T-helper 2 cell treated with Interferon-gamma antibody and Interleukin-4, amounts not matched to agents 5 μg/mL and 100 μg/mL, for 36 hours (primary cell): ENCODE data around the gene OXER1.

Source experiments
- DNase-seq: peaks from one replicate; pipeline ENCODE4 v3.0.0; 2021; ENCODE audit warnings: low spot score
- H3K27ac Mint-ChIP-seq: one replicate; pipeline ENCODE4 v1.8.0; 2021; ENCODE audit warnings: mild to moderate bottlenecking, mixed read lengths
- H3K27me3 Mint-ChIP-seq: one replicate; pipeline ENCODE4 v1.8.0; 2021; ENCODE audit warnings: low read depth, mixed read lengths
- H3K36me3 Mint-ChIP-seq: one replicate; pipeline ENCODE4 v1.8.0; 2021; ENCODE audit warnings: low read depth, mixed read lengths
- H3K4me1 Mint-ChIP-seq: one replicate; pipeline ENCODE4 v1.8.0; 2021; ENCODE audit warnings: low read depth, mixed read lengths
- H3K4me3 Mint-ChIP-seq: one replicate; pipeline ENCODE4 v1.8.0; 2022; ENCODE audit warnings: mild to moderate bottlenecking, moderate library complexity, mixed read lengths
- H3K9me3 Mint-ChIP-seq: one replicate; pipeline ENCODE4 v1.8.0; 2021; ENCODE audit warnings: mixed read lengths

The OXER1 gene

DNA sequence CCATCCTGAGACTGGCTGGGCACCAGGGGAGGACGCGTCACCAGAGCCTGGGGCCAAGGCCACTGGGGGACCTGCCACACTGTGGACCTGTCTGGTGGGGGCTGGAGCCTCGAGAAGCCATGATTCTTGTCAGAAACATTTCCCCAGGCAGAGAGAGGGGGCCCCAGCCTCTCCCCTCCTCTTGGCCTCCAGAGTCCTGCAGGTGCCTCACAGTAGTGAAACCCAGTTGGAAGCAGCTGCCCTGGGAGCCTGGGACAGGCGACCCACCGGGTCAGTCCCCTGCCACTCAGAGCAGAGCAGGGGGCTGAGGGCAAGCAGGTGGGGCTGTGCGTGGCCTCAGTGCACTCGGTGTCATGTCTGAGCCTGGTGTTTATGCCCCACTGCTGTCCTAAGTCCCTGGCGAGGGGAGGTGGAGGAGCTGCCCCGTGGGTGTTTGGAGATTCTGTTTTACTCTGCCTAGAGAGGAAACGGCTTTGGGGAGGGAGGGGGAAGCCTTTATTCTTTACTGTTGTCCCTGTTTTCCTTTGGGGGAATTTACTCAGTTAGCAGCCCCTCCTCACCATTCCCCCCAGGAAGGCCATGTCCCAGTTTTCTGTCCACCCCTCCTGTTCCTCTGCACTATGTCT lies 7.7 kb downstream of the OXER1 start:
- no peak for DNase-seq
- no peaks in the 10 kb centered on the region for H3K27me3 Mint-ChIP-seq
- H3K4me1 Mint-ChIP-seq: peaks cover 4% of the 10 kb centered on the region
- no peak overlapping the region for H3K27ac Mint-ChIP-seq
- no peak overlapping the region for H3K4me3 Mint-ChIP-seq
- H3K36me3 Mint-ChIP-seq: no peaks in the 10 kb centered on the region
- no peaks in the 10 kb centered on the region for H3K9me3 Mint-ChIP-seq

DNA sequence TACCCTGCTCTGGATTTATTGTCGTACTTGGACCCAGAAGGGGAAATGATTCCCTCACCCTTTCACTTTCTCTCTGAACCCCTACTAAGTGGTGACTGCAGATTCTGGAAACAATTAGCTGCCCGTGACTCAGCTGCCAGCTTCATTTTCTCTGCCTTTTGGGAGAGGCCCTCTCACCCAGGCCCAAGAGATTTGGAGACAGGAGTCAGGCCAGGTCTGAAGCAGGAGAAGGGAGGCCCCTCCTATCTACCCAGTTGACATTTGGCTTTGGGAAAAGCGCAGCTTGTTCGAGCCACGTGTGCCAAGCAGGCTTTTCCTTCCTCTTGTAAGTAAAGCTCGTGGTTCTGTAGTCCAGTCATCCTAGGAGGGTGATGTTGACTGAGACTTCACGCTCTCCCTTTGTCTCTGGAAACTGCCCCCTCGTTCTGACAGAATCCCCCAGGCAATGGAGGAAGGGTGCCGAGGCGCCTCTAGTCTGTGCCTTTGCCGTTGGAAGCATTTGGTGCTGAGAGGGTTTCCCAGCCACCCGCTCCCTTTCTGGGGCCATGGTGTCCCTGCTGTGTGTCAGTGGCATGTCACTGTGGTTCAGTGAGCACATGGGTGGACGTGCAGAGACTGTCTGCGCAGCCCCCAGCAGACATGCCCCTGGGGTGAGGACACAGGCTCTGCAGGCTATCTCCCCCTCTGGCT lies 8.6 kb downstream of the OXER1 start:
- no peak overlapping the region for H3K27ac Mint-ChIP-seq
- no peaks in the 10 kb centered on the region for H3K9me3 Mint-ChIP-seq
- H3K36me3 Mint-ChIP-seq: no peaks in the 10 kb centered on the region
- no peak overlapping the region for H3K4me3 Mint-ChIP-seq
- no peak for DNase-seq
- peaks cover 8% of the 10 kb centered on the region for H3K4me1 Mint-ChIP-seq
- no peaks in the 10 kb centered on the region for H3K27me3 Mint-ChIP-seq

DNA sequence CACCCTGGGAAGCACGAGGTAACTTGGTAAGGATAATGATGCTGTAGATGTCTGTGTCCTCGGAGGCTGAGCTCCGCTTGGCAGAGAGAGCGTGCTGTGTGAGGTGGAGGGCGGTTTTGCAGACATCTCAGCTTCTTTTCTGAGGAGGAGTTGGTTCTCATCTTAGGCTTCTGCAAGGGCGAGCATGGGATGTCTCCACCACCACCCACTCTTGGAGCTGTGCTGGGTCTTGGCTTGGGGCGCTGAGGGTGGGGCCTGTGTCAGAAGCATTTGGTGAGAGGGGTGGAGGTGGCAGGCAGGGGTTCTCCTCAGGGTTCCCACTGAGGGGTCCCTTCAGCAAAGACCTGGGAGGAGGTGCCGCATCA lies 9.2 kb downstream of the OXER1 start:
- H3K4me1 Mint-ChIP-seq: peaks cover 8% of the 10 kb centered on the region
- H3K4me3 Mint-ChIP-seq: no peak overlapping the region
- no peaks in the 10 kb centered on the region for H3K27me3 Mint-ChIP-seq
- H3K27ac Mint-ChIP-seq: no peak overlapping the region
- H3K36me3 Mint-ChIP-seq: no peaks in the 10 kb centered on the region
- no peak for DNase-seq
- H3K9me3 Mint-ChIP-seq: no peaks in the 10 kb centered on the region

DNA sequence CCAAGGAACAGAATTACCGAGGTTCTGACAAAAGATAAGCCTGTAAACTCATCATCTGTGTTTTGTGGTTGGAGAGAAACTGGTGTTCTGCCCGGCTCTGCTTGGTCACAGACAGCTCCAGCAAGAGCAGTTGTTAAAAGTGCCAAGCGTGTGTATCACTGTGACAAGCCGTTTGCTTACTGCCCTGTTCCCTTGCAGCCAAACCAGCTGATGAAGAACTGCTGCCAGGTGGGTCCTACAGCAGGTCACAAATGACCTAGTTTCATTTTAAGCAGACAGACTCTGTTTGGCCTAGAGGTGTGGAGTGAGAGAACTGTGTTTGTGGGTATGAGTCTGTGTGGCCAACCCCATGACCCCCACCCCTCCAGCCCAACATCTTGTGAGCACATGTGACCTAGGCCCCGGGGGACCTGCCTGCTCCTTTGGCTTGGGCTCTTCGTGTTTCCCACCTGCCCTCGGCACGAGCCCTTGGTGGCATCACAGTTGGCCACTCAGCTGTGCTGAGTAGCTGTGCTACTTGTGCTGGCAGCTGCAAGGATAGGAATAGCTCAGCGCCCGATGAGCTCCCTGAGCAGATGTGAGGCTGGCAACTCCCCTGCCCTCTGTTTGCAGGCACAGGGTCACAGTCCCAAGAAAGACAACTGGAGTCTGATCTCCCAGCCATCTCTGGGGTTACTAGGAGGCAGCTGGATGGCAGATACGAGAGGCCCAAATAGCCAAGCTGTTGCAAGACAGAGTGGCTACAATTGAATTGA lies 9.7 kb downstream of the OXER1 start:
- H3K9me3 Mint-ChIP-seq: no peaks in the 10 kb centered on the region
- H3K27me3 Mint-ChIP-seq: no peaks in the 10 kb centered on the region
- no peak for DNase-seq
- H3K27ac Mint-ChIP-seq: no peak overlapping the region
- H3K4me3 Mint-ChIP-seq: no peak overlapping the region
- H3K4me1 Mint-ChIP-seq: peaks cover 8% of the 10 kb centered on the region
- no peaks in the 10 kb centered on the region for H3K36me3 Mint-ChIP-seq

DNA sequence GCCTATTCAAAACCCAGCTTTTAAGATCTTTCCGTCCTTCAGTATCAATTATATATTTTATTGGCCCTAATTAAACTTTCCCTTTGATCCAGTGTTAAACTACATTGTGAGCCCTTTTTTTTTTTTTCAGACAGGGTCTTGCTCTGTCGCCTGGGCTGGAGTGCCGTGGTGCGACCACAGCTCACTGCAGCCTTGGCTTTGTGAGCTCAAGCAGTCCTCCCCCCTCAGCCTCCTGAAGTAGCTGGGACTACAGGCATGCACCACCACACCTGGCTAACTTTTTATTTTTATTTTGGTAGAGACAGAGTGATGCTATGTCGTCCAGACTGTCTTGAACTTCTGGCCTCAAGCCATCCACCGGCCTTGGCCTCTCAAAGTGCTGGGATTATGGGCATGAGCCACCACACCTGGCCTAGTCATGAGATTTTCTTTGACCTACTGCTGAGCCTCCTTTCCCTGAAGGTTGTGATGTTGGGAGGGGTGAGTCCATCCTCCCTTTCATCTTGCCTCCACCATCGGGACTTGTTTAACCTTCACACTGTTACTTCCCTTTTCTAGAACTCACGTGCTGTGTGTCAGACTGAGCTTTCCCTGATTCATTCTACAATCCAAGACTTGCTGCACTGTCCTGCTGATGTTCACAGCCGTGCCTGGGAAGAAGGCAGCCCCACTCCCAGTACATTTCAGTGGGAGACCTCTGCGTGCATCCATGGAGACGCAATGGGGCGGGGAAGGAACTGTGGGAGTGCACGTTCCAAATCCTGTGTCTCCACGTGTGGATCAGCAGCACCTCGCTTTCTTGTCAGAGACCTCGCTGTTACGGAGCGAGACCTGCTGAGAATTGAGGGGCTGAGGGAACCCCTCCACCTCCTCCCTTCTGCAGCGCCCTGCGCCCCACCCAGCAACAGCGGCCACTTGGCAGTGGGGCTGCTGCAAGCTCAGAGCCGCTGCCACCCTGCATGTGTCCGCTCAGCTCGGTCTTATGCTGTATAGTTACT lies 10.8 kb downstream of the OXER1 start:
- Mint-ChIP-seq H3K4me3 (no peak overlapping the region), H3K9me3 (no peaks in the 10 kb centered on the region), H3K27me3 (no peaks in the 10 kb centered on the region), H3K27ac (no peak overlapping the region), H3K36me3 (no peaks in the 10 kb centered on the region), H3K4me1 (peaks cover 6% of the 10 kb centered on the region)
- no peak for DNase-seq

DNA sequence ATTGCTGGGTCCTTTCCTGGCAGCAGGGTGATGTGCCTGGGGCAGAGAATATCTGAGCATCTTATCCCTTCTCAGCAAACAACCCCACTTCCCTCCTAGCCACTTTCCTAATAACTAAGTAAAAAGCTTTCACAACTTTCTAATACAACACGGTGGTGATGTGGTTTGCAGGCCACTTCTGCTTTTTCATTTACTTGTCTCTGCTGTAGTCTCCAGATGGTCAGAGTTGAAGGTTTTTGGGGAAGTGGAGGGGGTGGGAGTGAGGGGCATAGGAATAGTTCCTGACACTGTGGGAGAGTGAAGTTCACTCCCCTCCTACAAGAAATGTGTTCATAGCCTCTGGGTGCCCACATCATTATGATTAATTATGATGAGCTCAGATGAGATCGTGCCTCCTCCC lies 11.6 kb downstream of the OXER1 start:
- no peaks in the 10 kb centered on the region for H3K27me3 Mint-ChIP-seq
- no peak for DNase-seq
- peaks cover 6% of the 10 kb centered on the region for H3K4me1 Mint-ChIP-seq
- H3K27ac Mint-ChIP-seq: no peak overlapping the region
- no peaks in the 10 kb centered on the region for H3K9me3 Mint-ChIP-seq
- H3K36me3 Mint-ChIP-seq: no peaks in the 10 kb centered on the region
- no peak overlapping the region for H3K4me3 Mint-ChIP-seq

DNA sequence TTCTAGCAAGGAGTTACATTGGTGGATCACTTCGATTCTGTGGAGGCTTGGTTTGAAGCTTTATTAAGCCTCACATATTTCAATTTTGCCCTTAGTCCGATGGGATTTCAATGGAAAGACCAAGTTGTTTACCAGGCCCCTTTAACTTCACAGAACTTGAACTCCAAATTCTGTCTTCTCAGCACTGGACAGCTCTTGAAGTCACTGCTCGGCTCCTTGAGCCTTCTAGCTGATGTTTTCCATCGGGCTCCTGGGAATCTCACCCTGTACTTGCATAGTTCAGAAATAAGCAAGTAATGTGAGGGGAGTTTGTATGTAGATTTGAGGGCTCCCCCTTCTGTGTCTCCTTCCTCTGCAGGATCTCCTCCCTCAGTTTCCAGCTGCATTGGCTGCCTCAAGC lies 15.1 kb downstream of the OXER1 start:
- Mint-ChIP-seq H3K9me3 (no peaks in the 10 kb centered on the region), H3K27ac (no peak overlapping the region), H3K27me3 (no peaks in the 10 kb centered on the region), H3K4me3 (no peak overlapping the region), H3K4me1 (peaks cover 6% of the 10 kb centered on the region), H3K36me3 (no peaks in the 10 kb centered on the region)
- no peak for DNase-seq

DNA sequence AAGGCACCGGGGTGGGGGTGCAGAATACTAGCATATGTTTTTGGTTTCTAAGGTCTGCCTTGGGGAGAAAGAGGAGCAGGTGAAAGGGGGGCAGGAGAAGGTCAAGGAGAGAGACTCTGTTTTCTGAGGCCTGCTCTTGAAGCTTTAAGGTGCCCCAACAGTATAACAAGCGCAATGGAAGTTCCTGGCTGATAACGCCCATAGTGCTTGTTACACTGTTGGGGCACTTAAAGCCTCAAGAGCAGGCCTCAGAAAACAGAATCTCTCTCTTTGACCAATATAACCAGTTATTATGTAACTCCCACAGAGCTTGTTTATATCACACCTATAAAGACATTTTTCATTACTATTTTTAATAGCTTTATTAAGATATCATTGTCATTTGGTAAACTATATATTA lies 16.5 kb downstream of the OXER1 start:
- no peaks in the 10 kb centered on the region for H3K27me3 Mint-ChIP-seq
- no peak overlapping the region for H3K27ac Mint-ChIP-seq
- peaks cover 6% of the 10 kb centered on the region for H3K9me3 Mint-ChIP-seq
- H3K4me3 Mint-ChIP-seq: no peak overlapping the region
- H3K36me3 Mint-ChIP-seq: peaks cover 8% of the 10 kb centered on the region
- DNase-seq: no peak
- H3K4me1 Mint-ChIP-seq: peaks cover 6% of the 10 kb centered on the region

DNA sequence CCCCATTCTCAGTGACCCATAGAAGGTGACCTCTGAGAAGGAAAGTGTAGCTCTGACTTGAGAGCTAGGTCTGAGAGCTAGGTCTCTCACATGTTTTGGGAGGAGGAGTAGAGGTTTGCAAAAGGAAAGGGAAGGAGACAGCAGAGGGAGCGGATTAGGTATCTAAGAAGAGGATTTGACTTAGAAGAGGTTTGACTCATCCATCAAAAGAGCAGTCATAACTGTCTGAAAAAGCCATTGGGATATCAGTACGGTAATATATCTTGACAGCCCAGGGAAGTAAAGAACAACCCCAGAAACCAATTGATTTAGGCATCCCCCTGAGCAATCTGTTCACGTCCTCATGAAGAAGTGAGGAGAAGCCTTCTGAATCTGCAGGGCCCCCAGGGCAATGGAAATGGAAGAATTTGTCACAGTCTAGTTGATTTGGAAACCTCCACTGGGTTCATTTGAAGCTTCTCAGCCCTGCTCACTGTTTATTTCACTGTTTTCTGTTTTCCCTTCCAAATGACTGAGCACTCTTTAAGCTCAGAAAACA lies 19.3 kb downstream of the OXER1 start:
- Mint-ChIP-seq H3K27me3 (no peaks in the 10 kb centered on the region), H3K4me3 (no peak overlapping the region), H3K4me1 (peaks cover 9% of the 10 kb centered on the region), H3K9me3 (peaks cover 10% of the 10 kb centered on the region), H3K27ac (no peak overlapping the region), H3K36me3 (peaks cover 19% of the 10 kb centered on the region)
- no peak for DNase-seq

DNA sequence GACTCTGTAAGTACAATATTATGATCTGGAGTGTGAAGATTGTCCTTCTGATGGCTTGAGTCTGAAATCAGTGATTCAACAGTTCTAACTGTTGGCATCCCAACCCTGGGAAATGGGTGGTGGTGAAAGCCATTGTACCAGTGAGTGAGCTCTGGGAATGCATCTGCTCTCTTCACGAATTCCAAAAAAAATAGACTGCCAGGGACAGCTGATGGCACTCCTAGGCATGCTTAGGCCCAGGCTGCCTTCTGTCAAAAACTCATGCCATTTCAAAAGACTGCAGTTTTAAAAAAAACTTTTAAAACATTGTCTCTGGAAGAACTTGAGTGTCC lies 20.3 kb downstream of the OXER1 start:
- no peak for DNase-seq
- H3K4me3 Mint-ChIP-seq: no peak overlapping the region
- H3K27ac Mint-ChIP-seq: no peak overlapping the region
- peaks cover 25% of the 10 kb centered on the region for H3K36me3 Mint-ChIP-seq
- H3K27me3 Mint-ChIP-seq: no peaks in the 10 kb centered on the region
- peaks cover 9% of the 10 kb centered on the region for H3K4me1 Mint-ChIP-seq
- H3K9me3 Mint-ChIP-seq: peaks cover 18% of the 10 kb centered on the region

DNA sequence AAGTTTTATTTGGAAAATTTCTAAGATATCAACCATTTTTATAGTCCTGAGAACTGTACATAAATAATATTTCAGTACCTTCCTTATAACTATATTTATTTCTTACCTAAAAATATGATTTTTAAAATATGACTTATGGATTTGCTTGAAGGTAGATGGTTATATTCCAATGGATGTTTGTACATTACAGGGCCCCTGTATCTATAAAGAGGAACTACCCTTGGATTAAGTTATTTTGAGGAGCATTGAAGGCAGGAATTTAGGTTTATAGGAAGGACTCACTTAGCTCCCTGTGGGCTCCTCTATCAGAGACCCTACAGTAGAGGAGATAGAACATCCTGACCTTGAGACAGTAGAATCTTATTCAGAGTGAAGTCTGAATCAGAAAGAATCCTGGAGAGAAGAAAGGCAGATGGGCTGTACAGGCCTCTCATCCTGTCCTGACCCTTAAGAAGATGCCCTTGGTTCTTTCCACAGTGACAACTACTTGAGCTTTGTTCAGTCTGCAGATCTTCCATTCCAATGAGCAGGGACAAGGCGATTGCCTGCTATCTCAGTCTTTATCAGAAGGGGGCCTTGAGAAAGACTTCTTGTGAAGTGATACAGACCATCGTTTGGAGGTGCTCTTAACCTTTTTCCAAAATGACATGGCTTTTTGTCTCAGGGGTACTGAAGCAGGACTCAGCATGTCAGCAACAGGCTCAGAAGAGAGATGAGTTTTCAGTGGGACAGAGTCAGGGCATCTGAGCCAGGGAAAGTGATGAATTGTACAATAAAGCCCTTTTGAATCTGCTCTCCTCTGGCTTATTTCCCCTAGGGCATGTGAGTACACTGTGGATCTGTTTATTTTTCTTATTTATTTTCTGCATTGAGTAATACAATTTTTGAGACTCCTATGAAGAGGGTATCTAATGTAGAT lies 20.9 kb downstream of the OXER1 start:
- peaks cover 30% of the 10 kb centered on the region for H3K36me3 Mint-ChIP-seq
- no peak for DNase-seq

DNA sequence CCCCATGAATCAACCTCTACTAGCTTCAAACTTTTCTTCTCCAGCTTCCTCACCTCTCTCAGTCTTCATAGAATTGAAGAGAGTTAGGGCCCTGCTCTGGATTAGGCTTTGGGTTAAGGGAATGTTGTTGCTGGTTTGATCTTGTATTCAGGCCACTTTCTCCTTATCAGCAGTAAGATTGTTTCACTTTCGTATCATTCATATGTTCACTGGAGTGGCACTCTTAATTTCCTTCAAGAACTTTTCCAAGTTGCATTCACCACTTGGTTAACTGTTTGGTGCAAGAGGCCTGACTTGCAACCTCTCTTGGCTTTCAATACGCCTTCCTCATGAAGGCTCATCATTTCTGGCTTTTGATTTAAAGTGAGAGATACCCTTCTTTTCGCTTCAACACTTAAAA lies 22.8 kb downstream of the OXER1 start:
- peaks cover 28% of the 10 kb centered on the region for H3K9me3 Mint-ChIP-seq
- peaks cover 9% of the 10 kb centered on the region for H3K4me1 Mint-ChIP-seq
- H3K27me3 Mint-ChIP-seq: no peaks in the 10 kb centered on the region
- H3K4me3 Mint-ChIP-seq: peak overlapping the region; percentile 36
- peak overlapping the region; percentile 38 for H3K27ac Mint-ChIP-seq
- peaks cover 47% of the 10 kb centered on the region for H3K36me3 Mint-ChIP-seq
- DNase-seq: no peak

More for the DNA sequence above, 20.9 kb downstream of the OXER1 start:
- Mint-ChIP-seq H3K27ac (no peak overlapping the region), H3K4me3 (no peak overlapping the region), H3K4me1 (peaks cover 9% of the 10 kb centered on the region), H3K9me3 (peaks cover 22% of the 10 kb centered on the region), H3K27me3 (no peaks in the 10 kb centered on the region)
